Activated CD8-positive, alpha-beta memory T cell treated with anti-CD3 and anti-CD28 coated beads for 48 hours (primary cell): Measurements from ENCODE around the gene ABHD18.
"Not testable (repeated sequence)": the region's sequence is repeated elsewhere in the genome, so short reads cannot be mapped to it uniquely, and the experiment has no call there.

ENCODE experiments used
- DNase-seq, 3 experiments: peaks; one replicate each; pipeline ENCODE4 v3.0.0-alpha.2; 2020; ENCODE audit warnings: low read depth in 2 of 3, low spot score in 2 of 3

The ABHD18 gene

DNA sequence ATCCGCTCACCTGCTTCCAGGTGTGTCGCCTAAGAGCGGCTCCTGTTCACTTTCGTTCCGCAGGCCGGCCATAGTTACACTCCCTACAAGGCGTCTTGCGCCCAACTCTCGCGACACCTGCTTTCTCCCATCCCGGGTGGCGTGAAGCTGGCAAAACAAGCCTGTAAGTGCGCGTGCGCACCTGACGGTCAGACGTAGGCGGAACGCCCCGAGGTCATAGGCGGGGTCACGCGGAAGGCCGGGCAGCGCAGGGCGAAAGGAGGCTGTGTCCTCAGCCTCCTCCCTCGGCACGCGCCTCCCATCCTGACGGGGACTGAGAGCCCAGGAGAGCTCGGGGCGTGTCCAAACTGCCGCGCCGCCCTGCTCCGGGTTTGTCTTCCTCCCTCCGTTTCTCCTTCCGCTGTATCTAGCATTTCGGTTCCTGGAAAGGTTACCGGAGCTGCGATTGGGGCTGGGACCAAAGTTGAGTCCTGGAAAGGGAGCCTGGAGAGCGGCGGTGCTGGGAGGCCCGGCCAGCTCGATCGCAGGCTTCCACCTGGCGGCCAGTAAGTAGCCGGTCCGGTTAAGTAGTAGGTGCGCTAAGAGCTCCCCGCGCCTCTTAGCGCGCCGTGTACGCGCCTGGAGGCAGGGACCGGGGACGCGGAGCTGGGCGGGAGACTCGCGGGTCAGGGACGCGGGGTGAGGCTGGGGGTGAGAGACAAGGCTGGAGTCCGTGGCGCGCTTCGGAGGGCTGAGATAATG lies at the start of gene ABHD18, which contains the start of gene MFSD8:
TSS of gene ABHD18 (plus strand) at position 345 of the 741 bp plus-strand sequence. CDS start 17,550 bp downstream, outside the sequence.
TSS of gene MFSD8 (minus strand) at position 112 of the 741 bp plus-strand sequence. CDS start at position 72, 40 bp downstream.
- DNase-seq = peak; percentile 88 to 97 (median 93)

DNA sequence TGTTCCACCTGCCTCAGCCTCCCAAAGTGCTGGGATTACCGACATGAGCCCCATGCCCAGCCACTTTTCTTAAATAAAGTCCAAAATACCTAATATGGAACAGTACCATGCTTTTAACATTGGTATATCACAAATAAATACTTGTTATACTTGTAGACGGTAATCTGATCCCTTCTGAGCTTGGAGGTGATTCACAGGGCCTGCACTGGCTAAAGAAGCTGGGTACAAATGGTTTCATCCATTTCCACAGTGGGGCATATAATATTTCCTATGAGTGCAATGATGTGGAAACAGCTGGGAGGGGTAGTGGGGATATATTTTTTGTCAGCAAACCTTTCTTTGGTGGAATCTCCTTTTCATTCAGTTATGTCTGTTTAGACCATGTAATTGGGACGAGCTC lies 48.7 kb upstream of the ABHD18 start:
- DNase-seq = no peak

DNA sequence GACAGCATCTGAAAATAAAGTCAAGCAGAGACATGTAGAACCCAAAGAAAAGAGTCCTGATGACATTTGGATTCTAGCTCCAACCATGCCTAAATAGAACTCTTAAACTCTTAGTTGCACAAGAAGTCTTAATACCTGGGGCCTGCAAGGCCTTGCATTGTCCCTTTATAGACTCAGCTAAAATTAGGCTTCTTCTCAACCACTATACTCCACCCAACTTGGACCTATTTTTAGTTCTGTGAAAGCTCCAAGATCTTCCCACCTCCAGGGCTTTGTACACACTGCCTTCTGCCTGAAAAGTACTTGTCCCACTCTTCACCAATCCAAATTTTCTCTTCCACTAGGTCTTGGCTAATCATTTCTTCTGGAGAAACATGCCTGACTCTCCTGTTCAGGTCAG lies 48.1 kb upstream of the ABHD18 start:
- DNase-seq = no peak

DNA sequence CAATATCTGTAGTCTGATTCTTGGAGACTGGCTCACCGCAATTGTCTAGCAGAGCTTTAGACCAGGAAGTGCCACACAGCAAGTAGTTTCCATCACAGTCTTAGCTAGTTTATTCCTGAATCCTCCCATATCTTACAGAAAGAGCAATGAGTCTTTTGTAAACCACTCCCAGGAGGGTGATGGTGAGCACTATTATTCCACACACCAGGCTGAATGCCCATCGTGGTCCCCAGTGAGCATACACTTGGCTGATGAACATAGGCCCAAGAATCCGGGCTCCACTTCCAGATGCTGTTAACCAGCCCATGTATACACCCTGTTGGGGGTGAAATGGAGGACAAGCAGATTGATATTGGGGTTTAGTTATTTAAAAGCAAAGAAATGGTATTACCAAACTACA lies 44.7 kb upstream of the ABHD18 start:
- DNase-seq = no peak

DNA sequence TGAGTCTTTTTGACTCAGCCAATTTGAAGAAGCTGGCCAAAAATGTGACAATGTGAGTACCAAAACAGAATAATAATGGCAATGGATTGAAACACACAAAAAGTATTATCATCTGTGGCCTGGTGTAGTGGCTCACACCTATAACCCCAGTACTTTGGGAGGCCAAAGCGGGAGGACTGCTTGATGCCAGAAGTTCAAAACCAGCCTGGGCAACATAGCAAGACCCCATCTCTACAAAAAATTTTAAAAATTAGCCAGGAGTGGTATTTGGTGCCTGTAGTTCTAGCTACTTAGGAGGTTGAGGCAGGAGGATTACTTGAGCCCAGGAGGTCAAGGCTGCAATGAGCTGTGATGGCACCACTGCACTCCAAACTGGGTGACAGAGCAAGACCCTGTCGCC lies 43.0 kb upstream of the ABHD18 start:
- DNase-seq = no peak

DNA sequence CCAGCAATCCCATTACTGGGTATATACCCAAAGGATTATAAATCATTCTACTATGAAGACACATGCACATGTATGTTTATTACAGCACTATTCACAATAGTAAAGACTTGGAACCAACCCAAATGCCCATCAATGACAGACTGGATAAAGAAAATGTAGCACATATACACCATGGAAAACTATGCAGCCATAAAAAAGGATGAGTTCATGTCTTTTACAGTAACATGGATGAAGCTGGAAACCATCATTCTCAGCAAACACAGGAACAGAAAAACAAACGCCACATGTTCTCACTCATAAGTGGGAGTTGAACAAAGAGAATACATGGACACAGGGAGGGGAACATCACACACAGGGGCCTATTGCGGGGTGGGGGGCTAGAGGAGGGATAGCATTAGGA lies 39.5 kb upstream of the ABHD18 start:
- DNase-seq = not testable (repeated sequence)

DNA sequence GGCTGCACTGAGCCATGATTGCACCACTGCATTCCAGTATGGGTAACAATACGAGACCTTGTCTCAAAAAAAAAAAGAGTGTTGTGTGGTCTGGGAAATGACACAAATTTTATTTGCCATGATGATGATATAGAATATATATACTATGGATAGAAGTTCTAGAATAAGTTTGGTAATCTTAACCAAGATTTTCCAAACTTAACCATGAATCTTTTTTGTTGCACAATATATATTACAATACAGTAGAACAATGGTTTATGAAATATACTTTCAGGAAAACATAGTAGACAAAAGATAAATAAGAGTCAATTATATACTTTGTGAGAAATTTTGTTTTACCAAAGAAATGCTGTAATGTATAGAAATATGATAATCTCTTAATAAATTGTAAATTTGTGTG lies 35.0 kb upstream of the ABHD18 start:
- DNase-seq = no peak

DNA sequence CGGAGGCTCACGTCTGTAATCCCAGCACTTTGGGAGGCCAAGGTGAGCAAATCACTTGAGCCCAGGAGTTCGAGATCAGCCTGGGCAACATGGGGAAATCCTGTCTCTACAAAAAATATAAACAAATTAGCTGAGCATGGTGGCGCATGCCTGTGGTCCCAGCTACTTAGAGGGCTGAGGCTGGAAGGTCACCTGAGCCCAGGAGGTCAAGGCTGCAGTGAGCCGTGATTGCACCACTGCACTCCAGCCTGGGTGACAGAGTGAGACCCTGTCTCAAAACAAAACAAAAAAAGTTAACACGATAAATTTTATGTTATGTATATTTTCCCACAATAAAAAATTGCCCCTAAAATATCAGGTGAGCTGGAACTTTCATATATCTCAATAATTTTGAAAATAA lies 33.4 kb upstream of the ABHD18 start:
- not testable (repeated sequence) for DNase-seq

DNA sequence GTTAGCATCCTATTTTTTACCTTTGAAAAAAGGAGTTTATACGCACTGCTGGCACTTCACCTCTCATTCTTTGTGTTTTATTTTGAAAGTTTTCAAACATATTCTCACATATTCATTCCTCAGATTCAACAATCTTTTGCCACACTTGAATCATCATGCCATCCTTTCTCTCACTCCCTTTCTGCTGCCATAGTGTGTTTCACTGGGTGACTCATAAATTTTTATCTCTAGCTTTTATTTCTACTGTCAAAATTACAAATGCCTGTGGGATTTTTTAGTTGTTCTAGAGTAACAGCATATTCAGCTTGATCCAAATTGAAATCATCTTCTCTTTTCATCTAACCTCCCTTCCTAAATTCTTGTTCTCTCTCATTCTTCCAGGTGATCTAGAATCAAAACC lies 28.2 kb upstream of the ABHD18 start:
- DNase-seq = no peak

DNA sequence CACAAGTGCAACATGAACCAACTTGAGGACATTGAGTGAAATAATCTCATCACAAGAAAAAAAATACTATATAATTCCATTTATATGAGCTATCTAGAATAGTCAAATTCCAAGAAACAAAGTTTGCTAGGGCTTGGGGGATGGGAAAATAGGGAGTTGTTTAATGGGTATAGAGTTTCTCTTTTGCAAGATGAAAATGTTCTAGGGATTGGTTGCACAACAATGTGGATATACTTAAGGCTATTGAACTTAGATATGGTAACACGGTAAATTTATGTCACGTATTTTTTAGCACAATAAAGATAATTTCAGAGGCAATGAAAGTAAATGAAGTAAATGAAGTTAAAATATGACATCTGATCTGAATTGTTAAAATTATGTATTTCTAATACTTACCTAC lies 8.1 kb upstream of the ABHD18 start:
- DNase-seq = no peak

DNA sequence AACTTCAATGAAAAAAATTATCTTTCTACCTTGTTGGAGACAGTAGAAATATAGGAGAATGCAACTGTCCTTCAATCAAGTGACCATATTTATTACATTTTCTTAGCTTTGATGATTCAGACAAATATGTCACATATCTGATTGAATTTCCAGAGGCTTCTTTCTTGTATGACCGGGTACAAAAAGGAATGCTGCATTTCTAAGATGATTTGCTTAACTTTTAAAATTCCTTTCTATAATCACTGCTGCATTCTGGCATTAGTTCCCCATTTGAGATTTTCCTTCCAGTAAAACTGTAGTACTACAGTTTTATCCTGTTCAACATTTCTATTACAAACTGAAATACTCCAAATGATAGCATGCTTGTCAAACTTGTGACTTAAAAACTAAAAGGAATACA lies 5.4 kb upstream of the ABHD18 start:
- DNase-seq = no peak

DNA sequence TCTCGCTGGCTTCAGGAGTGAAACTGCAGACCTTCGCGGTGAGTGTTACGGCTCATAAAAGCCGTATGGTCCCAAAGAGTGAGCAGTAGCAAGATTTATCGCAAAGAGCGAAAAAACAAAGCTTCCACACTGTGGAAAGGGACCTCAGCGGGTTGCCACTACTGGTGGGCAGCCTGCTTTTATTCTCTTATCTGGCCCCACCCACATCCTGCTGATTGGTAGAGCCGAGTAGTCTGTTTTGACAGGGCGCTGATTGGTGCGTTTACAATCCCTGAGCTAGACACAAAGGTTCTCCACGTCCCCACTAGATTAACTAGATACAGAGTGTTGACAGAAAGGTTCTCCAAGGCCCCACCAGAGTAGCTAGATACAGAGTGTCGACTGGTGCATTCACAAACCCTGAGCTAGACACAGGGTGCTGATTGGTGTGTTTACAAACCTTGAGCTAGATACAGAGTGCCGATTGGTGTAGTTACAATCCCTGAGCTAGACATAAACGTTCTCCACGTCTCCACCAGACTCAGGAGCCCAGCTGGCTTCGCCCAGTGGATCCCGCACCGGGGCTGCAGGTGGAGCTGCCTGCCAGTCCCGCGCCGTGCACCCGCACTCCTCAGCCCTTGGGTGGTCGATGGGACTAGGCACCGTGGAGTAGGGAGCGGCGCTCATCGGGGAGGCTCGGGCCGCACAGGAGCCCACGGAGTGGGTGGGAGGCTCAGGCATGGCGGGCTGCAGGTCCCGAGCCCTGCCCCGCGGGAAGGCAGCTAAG lies 1.4 kb upstream of the ABHD18 start:
- not testable (repeated sequence) for DNase-seq

DNA sequence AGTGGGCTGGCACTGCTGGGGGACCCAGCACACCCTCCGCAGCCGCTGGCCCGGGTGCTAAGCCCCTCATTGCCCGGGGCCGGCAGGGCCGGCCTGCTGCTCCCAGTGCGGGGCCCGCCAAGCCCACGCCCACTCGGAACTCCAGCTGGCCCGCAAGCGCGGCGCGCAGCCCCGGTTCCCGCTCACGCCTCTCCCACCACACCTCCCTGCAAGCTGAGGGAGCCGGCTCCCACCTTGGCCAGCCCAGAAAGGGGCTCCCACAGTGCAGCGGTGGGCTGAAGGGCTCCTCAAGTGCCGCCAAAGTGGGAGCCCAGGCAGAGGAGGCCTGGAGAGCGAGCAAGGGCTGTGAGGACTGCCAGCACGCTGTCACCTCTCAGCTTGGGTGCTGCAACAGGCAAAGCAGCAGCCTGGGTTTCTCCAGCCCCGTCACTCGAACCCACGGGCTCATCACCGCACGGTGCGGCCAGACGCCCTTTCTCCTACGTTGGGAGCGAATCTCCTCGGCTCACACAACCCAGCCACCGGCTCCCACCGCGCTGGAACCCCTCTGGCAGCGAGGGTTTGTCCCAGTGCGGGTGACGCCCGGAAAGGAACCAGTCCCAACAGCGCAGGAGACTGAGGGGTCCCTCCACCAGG lies 662 bp upstream of the ABHD18 start:
- peak in 1 of 3 experiments; percentile 10 for DNase-seq

DNA sequence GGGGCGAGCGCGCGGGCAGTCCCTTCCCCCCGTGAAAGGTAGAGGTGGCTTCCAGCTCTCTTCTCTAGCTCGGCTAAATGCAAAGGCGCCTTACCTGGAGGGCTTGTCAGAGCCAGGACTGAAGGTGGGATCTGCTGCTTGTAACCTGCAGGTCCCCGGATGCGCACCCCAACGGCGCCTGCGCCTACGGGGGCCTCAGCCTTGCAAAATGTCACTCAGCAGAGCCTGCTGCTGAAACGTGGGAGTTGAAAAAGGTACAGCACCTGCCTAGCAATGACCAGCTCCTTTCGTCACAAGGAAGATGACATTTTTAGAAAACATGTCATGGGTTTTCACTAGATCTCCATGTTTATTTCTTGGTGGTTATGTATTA lies 583 bp downstream of the ABHD18 start:
- peak; percentile 31 to 52 (median 51) for DNase-seq

DNA sequence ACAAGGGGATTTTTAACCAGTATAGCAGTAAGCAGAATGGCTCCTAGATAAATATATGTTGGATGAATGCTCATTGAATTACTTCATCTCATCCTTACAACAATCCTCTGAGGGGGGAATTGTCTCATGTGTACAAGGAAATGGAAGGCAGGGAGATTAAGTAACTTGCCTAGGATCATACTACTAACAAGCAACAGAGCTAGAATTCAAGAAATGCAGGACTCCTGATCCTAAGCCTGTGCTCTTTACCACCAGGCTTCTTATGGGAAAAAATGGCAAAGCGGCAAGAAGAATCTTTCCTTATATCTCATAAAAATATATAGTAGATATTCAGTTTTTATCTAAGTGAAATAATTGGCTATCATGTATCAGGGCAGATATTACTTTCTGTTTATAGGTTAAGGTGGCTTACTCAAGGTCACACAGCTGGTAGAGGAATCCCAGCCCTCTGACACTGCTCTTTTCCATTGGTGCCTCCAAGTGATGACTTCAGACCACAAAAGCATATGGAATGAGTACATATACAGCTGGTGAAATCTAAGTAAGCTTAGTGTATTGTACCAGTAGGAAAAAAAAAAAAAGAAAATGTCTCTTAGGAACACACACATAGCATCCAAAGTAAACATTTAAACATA lies 2.1 kb downstream of the ABHD18 start:
- DNase-seq = no peak

DNA sequence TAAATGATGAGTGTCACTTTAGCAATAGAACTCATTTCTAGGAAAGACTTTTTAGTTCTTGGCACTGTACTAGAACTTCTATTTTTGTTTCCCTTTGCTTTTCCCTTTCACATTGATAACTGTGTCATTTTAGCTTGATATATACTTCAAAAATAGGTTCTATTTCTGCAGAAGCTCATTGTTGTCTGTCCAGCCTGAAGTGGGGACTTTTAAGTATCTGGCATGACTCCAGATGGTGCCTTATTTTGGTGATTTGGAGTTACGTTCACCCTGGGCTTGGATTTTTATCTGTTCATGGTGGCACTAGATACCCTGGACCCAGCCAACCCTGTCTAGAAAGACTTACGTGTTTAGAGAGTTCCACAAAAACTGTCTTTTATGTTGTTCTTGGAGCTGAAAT lies 3.4 kb downstream of the ABHD18 start:
- DNase-seq = no peak

DNA sequence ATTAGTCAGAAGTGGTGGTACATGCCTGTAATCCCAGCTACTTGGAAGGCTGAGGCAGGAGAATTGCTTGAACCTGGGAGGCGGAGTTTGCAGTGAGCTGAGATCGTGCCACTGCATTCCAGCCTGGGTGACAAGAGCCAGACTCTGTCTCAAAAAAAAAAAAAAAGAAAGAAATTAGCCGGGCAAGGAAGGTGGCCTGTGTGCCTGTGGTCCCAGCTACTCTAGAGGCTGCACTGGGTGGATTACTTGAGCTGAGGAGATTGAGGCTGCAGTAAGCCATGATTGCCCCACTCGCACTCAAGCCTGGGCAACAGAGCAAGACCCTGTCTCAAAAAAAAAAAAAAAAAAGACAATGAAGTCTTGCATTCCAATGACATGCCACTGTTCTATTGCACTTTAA lies 5.7 kb downstream of the ABHD18 start:
- not testable (repeated sequence) for DNase-seq

DNA sequence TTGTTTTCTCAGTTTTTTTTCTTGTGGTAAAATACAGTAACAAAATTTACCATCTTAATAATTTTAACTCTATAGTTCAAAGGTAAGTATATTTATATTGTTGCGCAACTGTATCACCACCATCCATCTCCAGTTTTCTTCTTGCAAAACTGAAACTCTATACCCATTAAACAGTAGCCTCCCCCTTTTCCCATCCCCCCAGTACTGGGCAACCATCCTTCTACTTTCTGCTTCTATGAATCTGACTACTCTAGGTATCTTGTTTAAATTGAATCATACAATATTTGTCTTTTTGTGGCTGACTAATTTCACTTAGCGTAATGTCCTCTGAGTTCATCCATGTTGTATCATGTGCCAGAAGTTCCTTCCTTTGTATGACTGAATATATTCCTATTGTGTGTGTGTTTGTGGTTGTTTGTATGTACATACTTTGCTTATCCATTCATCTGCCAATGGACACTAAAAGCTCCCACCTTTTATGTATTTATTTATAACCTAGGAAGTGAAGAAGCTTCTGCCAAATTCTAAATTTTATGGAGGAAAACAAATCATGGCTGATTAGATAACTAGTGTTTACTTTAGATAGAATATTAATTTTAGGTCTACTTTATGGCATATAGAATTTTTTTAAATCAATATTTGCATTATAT lies 10.0 kb downstream of the ABHD18 start:
- DNase-seq = no peak

DNA sequence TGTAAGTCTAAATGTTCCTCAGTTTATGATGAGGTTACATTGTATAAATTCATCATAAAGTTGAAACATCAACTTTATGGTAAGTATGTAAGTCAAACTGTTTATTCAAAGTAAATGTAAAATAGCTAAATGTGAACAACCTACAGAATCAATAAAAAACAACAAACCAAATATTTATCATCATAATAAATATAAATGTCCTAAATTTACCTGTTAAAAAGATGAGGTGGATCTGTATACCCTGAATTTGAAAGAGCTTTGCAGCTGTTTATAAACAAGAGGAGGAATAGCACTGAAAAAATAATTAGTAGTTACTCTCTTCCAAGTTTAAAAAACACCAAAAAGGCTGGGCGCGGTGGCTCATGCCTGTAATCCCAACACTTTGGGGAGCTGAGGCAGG lies 13.7 kb downstream of the ABHD18 start:
- no peak for DNase-seq

DNA sequence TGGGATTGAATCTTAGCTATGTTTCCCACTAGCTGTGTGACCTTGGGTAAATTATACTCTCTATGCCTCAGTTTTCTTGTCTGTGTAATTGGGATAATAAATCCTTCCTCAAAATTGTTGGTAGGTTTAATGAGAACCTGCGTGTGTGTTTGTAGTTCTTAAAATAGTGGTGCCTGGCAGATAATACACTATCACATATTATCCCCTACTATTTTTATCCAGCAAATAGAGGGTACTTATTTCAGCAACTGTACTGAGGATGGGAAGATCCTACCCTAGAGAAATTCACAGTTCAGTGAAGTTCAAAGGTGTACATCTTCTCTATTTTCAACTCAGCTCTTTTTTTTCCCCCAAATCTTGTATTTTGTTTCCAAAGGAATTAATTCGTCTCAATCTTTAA lies 17.2 kb downstream of the ABHD18 start:
- DNase-seq = no peak

DNA sequence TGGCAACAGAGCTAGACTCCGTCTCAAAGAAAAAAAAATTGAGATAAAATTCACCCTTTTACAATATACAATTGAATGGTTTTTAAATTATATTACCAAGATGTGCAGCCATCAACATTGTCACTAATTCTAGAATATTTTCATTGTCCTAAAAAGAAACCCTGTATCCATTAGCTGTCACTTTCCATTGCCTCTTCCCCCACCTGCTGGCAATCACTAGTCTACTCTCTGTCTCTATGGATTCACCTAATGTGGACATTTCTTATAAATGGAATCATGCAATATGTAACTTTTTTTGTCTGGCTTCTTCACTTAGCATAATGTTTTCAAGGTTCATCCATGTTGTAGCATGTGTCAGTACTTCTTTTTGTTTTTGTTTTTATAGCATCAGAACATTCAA lies 20.8 kb downstream of the ABHD18 start:
- DNase-seq = no peak
